Endodermal cell (in vitro differentiated cells): ENCODE measurements around the gene IGFLR1. TPM values are rescaled to one million over a fixed set of nuclear protein-coding genes. Genes with fewer than 3 reads are reported as not detected.
"Not testable (repeated sequence)": the region's sequence is repeated elsewhere in the genome, so short reads cannot be mapped to it uniquely, and the experiment has no call there.

Experiments
- DNase-seq: peaks from one replicate; pipeline ENCODE4 v3.0.0-alpha.2; 2017
- H3K27ac ChIP-seq: 2 replicates; pipeline ENCODE4 v1.5.1; 2013; ENCODE audit warnings: mild to moderate bottlenecking, low read depth, low read length, moderate library complexity
- H3K27me3 ChIP-seq: 2 replicates; pipeline ENCODE4 v1.6.1; 2013; ENCODE audit warnings: mild to moderate bottlenecking, low read length, moderate library complexity; ENCODE audit not compliant: insufficient read depth, control insufficient read depth, poor library complexity, severe bottlenecking
- H3K36me3 ChIP-seq: 2 replicates; pipeline ENCODE4 v1.7.0; 2013; ENCODE audit warnings: mild to moderate bottlenecking, low read length, moderate library complexity; ENCODE audit not compliant: control insufficient read depth, insufficient read depth
- H3K4me1 ChIP-seq: one replicate; pipeline ENCODE4 v1.7.0; 2013; ENCODE audit warnings: low read length; ENCODE audit not compliant: control insufficient read depth, insufficient read depth
- H3K4me3 ChIP-seq: 2 replicates; pipeline ENCODE4 v1.5.1; 2013; ENCODE audit warnings: mild to moderate bottlenecking, low read length, moderate library complexity
- H3K9ac ChIP-seq: 2 replicates; pipeline ENCODE4 v1.6.1; 2013; ENCODE audit warnings: mild to moderate bottlenecking, low read length, moderate library complexity; ENCODE audit not compliant: poor library complexity, severe bottlenecking; ENCODE audit errors: extremely low read depth
- H3K9me3 ChIP-seq: 2 replicates; pipeline ENCODE4 v1.6.1; 2013; ENCODE audit warnings: mild to moderate bottlenecking, low read length, moderate library complexity; ENCODE audit not compliant: control insufficient read depth
- H3K27ac Mint-ChIP-seq: 2 replicates; pipeline ENCODE4 v1.8.0; 2020; ENCODE audit warnings: mixed read lengths
- H3K27me3 Mint-ChIP-seq: 2 replicates; pipeline ENCODE4 v1.8.0; 2021; ENCODE audit warnings: mild to moderate bottlenecking, mixed read lengths; ENCODE audit not compliant: insufficient read depth
- H3K36me3 Mint-ChIP-seq: 2 replicates; pipeline ENCODE4 v1.8.0; 2020; ENCODE audit warnings: low read depth, mixed read lengths
- H3K4me1 Mint-ChIP-seq: 2 replicates; pipeline ENCODE4 v1.8.0; 2020; ENCODE audit warnings: mixed read lengths
- H3K4me3 Mint-ChIP-seq: 2 replicates; pipeline ENCODE4 v1.8.0; 2020; ENCODE audit warnings: mild to moderate bottlenecking, moderate library complexity, mixed read lengths
- H3K9me3 Mint-ChIP-seq: 2 replicates; pipeline ENCODE4 v1.8.0; 2020; ENCODE audit warnings: mild to moderate bottlenecking, mixed read lengths
- WGBS, 2 experiments: methylation state at CpG; one replicate each; pipeline versions ENCODE4 v1.1.5 to v1.1.7; 2013; ENCODE audit warnings: missing lambda C conversion rate in 2 of 2, mixed read lengths in 1 of 2; ENCODE audit not compliant: insufficient coverage in 1 of 2, insufficient read length in 1 of 2; 5-methylcytosine and 5-hydroxymethylcytosine counted together
- total RNA-seq, 2 donors: library from RNA; stranded (reverse); fragmentation: NEBNext Ultra II Directional in 1 of 2; extraction: Animal tissue kit (Norgen Biotek cat#: 25700) in 1 of 2; gene quantifications; 2 replicates in 1 of 2; 3 replicates in 1 of 2; pipeline ENCODE4 v1.2.1, GENCODE V29; 2021
- TF ChIP-seq, protein P1 (sequence below): fragments of 200-600 bp; sonication (generic); conservative IDR thresholded peaks from 2 replicates; pipeline ENCODE4 v1.5.0; 2021; ENCODE audit warnings: antibody characterized with exemption, mild to moderate bottlenecking

Gene IGFLR1
- total RNA-seq, 2 donors from 2014 or later, result 4.6 to 7.1 TPM

DNA sequence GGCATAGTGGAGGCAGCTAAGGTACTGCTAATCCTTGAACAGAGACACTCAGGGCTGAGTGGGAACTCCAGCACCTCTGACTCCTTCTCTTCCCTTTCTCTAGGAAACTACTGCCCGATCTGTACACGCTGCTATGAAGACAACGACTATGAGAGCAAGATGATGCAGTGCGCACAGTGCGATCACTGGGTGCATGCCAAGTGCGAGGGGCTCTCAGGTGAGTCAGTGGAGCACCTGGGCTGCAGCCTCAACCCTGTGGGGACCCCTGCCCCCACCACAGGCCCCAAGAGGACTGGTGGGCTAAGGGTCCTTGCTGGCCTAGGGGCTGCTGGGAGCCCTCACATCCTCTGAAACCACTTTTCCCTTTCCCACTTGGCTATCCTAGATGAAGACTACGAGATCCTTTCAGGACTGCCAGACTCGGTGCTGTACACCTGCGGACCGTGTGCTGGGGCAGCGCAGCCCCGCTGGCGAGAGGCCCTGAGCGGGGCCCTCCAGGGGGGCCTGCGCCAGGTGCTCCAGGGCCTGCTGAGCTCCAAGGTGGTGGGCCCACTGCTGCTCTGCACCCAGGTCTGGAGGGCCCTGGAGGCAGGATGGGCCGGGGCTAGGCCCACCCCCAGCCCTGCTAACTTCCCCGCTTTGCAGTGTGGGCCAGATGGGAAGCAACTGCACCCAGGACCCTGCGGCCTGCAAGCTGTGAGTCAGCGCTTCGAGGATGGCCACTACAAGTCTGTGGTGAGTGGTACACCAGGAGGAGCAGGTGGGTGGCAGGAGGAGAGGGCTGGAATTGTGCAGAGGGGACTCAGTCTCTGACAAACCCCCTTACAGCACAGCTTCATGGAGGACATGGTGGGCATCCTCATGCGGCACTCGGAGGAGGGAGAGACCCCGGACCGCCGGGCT lies 14.9 kb downstream of the IGFLR1 start:
- peaks cover 80% of the 10 kb centered on the region for H3K36me3 ChIP-seq

DNA sequence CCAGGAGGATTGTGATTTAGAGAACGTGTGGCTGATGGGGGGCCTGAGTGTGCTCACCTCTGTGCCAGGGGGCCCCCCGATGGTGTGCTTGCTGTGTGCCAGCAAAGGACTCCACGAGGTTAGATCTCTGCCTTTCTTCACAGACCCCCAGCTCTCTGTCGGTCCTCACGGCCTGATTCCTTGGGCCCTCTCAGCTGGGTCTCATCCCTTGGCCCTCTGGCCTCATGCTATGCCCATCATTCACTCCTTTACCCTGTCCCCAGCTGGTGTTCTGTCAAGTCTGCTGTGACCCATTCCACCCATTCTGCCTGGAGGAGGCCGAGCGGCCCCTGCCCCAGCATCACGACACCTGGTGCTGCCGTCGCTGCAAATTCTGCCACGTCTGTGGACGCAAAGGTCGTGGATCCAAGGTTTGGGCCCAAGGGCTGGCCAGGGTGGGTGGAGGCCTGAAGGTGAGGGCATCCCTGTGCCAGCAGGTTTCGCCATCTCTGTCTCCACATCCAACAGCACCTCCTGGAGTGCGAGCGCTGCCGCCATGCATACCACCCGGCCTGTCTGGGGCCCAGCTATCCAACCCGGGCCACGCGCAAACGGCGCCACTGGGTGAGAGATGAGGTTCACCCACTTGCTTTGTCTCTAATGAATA lies 16.9 kb downstream of the IGFLR1 start:
- Histone ChIP-seq H3K4me1 (no peaks in the 10 kb centered on the region), H3K9ac (no peak overlapping the region), H3K27me3 (no peaks in the 10 kb centered on the region), H3K36me3 (peaks cover 76% of the 10 kb centered on the region), H3K27ac (no peak overlapping the region), H3K4me3 (no peak overlapping the region), H3K9me3 (no peaks in the 10 kb centered on the region)
- TF ChIP-seq, protein P1, sequence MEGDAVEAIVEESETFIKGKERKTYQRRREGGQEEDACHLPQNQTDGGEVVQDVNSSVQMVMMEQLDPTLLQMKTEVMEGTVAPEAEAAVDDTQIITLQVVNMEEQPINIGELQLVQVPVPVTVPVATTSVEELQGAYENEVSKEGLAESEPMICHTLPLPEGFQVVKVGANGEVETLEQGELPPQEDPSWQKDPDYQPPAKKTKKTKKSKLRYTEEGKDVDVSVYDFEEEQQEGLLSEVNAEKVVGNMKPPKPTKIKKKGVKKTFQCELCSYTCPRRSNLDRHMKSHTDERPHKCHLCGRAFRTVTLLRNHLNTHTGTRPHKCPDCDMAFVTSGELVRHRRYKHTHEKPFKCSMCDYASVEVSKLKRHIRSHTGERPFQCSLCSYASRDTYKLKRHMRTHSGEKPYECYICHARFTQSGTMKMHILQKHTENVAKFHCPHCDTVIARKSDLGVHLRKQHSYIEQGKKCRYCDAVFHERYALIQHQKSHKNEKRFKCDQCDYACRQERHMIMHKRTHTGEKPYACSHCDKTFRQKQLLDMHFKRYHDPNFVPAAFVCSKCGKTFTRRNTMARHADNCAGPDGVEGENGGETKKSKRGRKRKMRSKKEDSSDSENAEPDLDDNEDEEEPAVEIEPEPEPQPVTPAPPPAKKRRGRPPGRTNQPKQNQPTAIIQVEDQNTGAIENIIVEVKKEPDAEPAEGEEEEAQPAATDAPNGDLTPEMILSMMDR, result no peak
- H3K27me3 Mint-ChIP-seq, result no peaks in the 10 kb centered on the region
- peaks cover 83% of the 10 kb centered on the region for H3K36me3 Mint-ChIP-seq
- H3K4me1 Mint-ChIP-seq, result no peaks in the 10 kb centered on the region
- H3K9me3 Mint-ChIP-seq, result no peaks in the 10 kb centered on the region
- H3K4me3 Mint-ChIP-seq, result no peak overlapping the region
- 96 to 99% methylated on average over 16 to 23 of the region's 23 CpGs for WGBS, 2 experiments
- no peak for DNase-seq
- H3K27ac Mint-ChIP-seq, result no peak overlapping the region

More for the DNA sequence above, 14.9 kb downstream of the IGFLR1 start:
- Mint-ChIP-seq H3K36me3 (peaks cover 84% of the 10 kb centered on the region), H3K4me1 (no peaks in the 10 kb centered on the region), H3K27ac (no peak overlapping the region), H3K9me3 (no peaks in the 10 kb centered on the region), H3K27me3 (no peaks in the 10 kb centered on the region), H3K4me3 (no peak overlapping the region)
- TF ChIP-seq, protein P1, result no peak
- DNase-seq, result no peak
- Histone ChIP-seq H3K9me3 (no peaks in the 10 kb centered on the region), H3K27me3 (no peaks in the 10 kb centered on the region), H3K27ac (no peak overlapping the region), H3K4me1 (no peaks in the 10 kb centered on the region), H3K9ac (no peak overlapping the region), H3K4me3 (no peak overlapping the region)
- 95 to 98% methylated on average over 14 to 25 of the region's 25 CpGs for WGBS, 2 experiments

DNA sequence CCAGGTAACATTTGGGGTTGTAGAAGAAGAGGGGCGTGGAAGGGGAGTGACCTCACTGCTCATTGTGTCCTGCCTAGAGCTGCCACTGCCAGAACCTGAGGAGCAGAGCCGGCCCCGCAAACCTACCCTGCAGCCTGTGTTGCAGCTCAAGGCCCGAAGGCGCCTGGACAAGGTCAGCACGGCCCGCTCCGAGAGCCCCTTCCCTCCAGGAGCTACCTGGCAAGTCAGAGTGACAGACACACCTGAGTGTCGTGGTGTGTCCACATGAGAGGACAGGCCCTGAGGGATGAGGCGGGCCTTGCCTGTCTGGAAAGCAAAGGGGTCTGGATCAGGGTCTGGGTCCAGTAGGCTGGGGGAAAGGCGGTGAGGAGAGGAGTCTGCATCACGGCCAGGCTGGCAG lies 17.7 kb downstream of the IGFLR1 start:
- Mint-ChIP-seq H3K4me1 (no peaks in the 10 kb centered on the region), H3K9me3 (no peaks in the 10 kb centered on the region), H3K27ac (peak overlapping the region; percentile 19), H3K36me3 (peaks cover 79% of the 10 kb centered on the region), H3K4me3 (no peak overlapping the region), H3K27me3 (no peaks in the 10 kb centered on the region)
- TF ChIP-seq, protein P1, result no peak
- Histone ChIP-seq H3K36me3 (peaks cover 68% of the 10 kb centered on the region), H3K4me1 (peaks cover under 1% of the 10 kb centered on the region), H3K9ac (no peak overlapping the region), H3K9me3 (no peaks in the 10 kb centered on the region), H3K27me3 (no peaks in the 10 kb centered on the region), H3K27ac (no peak overlapping the region), H3K4me3 (no peak overlapping the region)
- WGBS, 2 experiments, result 95 to 98% methylated on average over 10 to 12 of the region's 12 CpGs
- no peak for DNase-seq

DNA sequence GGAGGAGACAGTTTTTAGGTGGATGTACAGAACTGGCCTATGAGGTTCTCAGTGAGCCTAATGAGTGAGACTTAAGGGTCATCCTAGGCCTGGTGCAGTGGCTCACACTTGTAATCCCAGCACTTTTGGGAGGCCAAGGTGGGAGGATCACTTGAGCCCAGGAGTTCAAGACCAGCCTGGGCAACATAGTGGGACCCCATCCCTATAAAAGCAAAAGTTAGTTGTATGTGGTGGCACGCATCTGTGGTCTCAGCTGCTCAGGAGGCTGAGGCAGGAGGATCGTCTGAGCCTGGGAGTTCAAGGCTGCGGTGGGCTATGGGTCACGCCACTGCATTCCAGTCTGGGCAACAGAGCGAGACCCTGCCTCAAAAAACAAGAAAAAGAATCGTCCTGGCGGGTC lies 18.1 kb downstream of the IGFLR1 start:
- peaks cover 64% of the 10 kb centered on the region for H3K36me3 ChIP-seq
- not testable (repeated sequence) for H3K9ac ChIP-seq, H3K4me3 Mint-ChIP-seq, H3K4me1 ChIP-seq, H3K27me3 Mint-ChIP-seq, DNase-seq, H3K9me3 ChIP-seq, H3K4me1 Mint-ChIP-seq, H3K9me3 Mint-ChIP-seq, H3K4me3 ChIP-seq, H3K27me3 ChIP-seq, H3K27ac ChIP-seq
- Mint-ChIP-seq H3K36me3 (peaks cover 77% of the 10 kb centered on the region), H3K27ac (peak overlapping the region; percentile 19)
- 95 to 100% methylated on average over 7 of the region's 7 CpGs for WGBS, 2 experiments
